HEK293 (cell line): Measurements from ENCODE around the gene TM7SF3.

Experiments
- CTCF ChIA-PET: fragments of 350-600 bp; formaldehyde crosslinking; extraction: SDS; loops from one replicate; lab custom pipeline; 2021; ENCODE audit warnings: antibody characterized with exemption; lab: Yijun Ruan, JAX
- POLR2A ChIA-PET: fragments of 300-600 bp; formaldehyde crosslinking; extraction: SDS; loops from one replicate; lab custom pipeline; 2020; ENCODE audit warnings: antibody characterized with exemption, inconsistent platforms; lab: Yijun Ruan, JAX
- H3K27ac ChIP-seq: fragments of 200-500 bp; sonication (Bioruptor generic); 2 replicates; pipeline ENCODE4 v1.5.1; 2014; ENCODE audit warnings: low read depth, low read length, control low read depth, inconsistent platforms; ENCODE audit errors: extremely low read depth
- H3K36me3 ChIP-seq, 2 experiments: fragments of 200-500 bp in 1 of 2; sonication (Bioruptor generic) in 1 of 2; 1 replicate in 1 of 2; 2 replicates in 1 of 2; pipeline ENCODE4 v1.5.1; 2014 to 2017; ENCODE audit warnings: inconsistent platforms in 2 of 2, low read length in 2 of 2; ENCODE audit not compliant: control insufficient read depth in 2 of 2, insufficient read depth in 1 of 2
- H3K4me1 ChIP-seq: fragments of 200-500 bp; sonication (Bioruptor generic); 2 replicates; pipeline ENCODE4 v1.5.1; 2014; ENCODE audit warnings: mild to moderate bottlenecking, low read length, inconsistent platforms; ENCODE audit not compliant: control insufficient read depth, insufficient read depth
- H3K4me3 ChIP-seq: 2 replicates; pipeline ENCODE4 v1.5.1; 2011; ENCODE audit warnings: low read depth, mild to moderate bottlenecking, control low read depth, low read length, moderate library complexity
- H3K9me3 ChIP-seq: fragments of 200-500 bp; sonication (Bioruptor generic); 2 replicates; pipeline ENCODE4 v1.5.1; 2014; ENCODE audit warnings: low read depth, low read length, inconsistent platforms; ENCODE audit not compliant: control insufficient read depth, insufficient read depth
- GLIS2 ChIP-seq: fragments of 450-650 bp; formaldehyde crosslinking; IDR thresholded peaks from 2 replicates; pipeline ENCODE4 v1.5.1; 2016; ENCODE audit warnings: missing biosample characterization, missing genetic modification characterization
- HOXD13 ChIP-seq: sonication (generic); formaldehyde crosslinking; IDR thresholded peaks from 2 replicates; pipeline ENCODE4 v1.8.0; 2022; ENCODE audit warnings: missing genetic modification reagents, borderline replicate concordance
- KLF8 ChIP-seq: fragments of 450-650 bp; formaldehyde crosslinking; IDR thresholded peaks from 2 replicates; pipeline ENCODE4 v1.5.1; 2016; ENCODE audit warnings: missing biosample characterization, missing genetic modification characterization
- MZF1 ChIP-seq: fragments of 450-650 bp; formaldehyde crosslinking; IDR thresholded peaks from 2 replicates; pipeline ENCODE4 v1.5.1; 2017; ENCODE audit warnings: missing biosample characterization, missing genetic modification characterization, borderline replicate concordance
- PRDM1 ChIP-seq: fragments of 450-650 bp; formaldehyde crosslinking; IDR thresholded peaks from 2 replicates; pipeline ENCODE4; 2016; ENCODE audit warnings: missing biosample characterization, missing genetic modification characterization
- ZBTB8A ChIP-seq: fragments of 450-650 bp; formaldehyde crosslinking; IDR thresholded peaks from 2 replicates; pipeline ENCODE4 v1.5.1; 2016; ENCODE audit warnings: missing biosample characterization, missing genetic modification characterization
- ZFP37 ChIP-seq: fragments of 450-650 bp; formaldehyde crosslinking; IDR thresholded peaks from 2 replicates; pipeline ENCODE4 v1.5.1; 2016; ENCODE audit warnings: missing biosample characterization, missing genetic modification characterization
- ZNF157 ChIP-seq: fragments of 450-650 bp; formaldehyde crosslinking; IDR thresholded peaks from 2 replicates; pipeline ENCODE4 v1.5.1; 2016; ENCODE audit warnings: missing biosample characterization, missing genetic modification characterization
- ZNF174 ChIP-seq: fragments of 450-650 bp; formaldehyde crosslinking; IDR thresholded peaks from 2 replicates; pipeline ENCODE4 v1.5.0; 2017; ENCODE audit warnings: missing biosample characterization, mild to moderate bottlenecking, missing genetic modification characterization
- ZNF223 ChIP-seq: fragments of 450-650 bp; formaldehyde crosslinking; IDR thresholded peaks from 2 replicates; pipeline ENCODE4 v1.5.1; 2016; ENCODE audit warnings: missing biosample characterization, missing genetic modification characterization
- ZNF266 ChIP-seq: fragments of 450-650 bp; formaldehyde crosslinking; IDR thresholded peaks from 2 replicates; pipeline ENCODE4 v1.5.1; 2016; ENCODE audit warnings: missing biosample characterization, missing genetic modification characterization, low read depth
- ZNF335 ChIP-seq: fragments of 450-650 bp; formaldehyde crosslinking; conservative IDR thresholded peaks from 2 replicates; pipeline ENCODE4 v1.5.1; 2016; ENCODE audit warnings: missing biosample characterization, missing genetic modification characterization
- ZNF350 ChIP-seq: fragments of 450-650 bp; formaldehyde crosslinking; IDR thresholded peaks from 2 replicates; pipeline ENCODE4 v1.5.0; 2017; ENCODE audit warnings: missing biosample characterization, mild to moderate bottlenecking, missing genetic modification characterization
- ZNF529 ChIP-seq: fragments of 450-650 bp; formaldehyde crosslinking; IDR thresholded peaks from 2 replicates; pipeline ENCODE4 v1.5.1; 2017; ENCODE audit warnings: missing genetic modification characterization, missing biosample characterization; ENCODE audit not compliant: insufficient replicate concordance
- ZNF560 ChIP-seq: fragments of 450-650 bp; formaldehyde crosslinking; IDR thresholded peaks from 2 replicates; pipeline ENCODE4 v1.5.1; 2017; ENCODE audit warnings: missing biosample characterization, missing genetic modification characterization, borderline replicate concordance
- ZNF600 ChIP-seq: fragments of 450-650 bp; formaldehyde crosslinking; IDR thresholded peaks from 2 replicates; pipeline ENCODE4 v1.5.1; 2016; ENCODE audit warnings: missing biosample characterization, missing genetic modification characterization
- ZNF610 ChIP-seq: fragments of 450-650 bp; formaldehyde crosslinking; IDR thresholded peaks from 2 replicates; pipeline ENCODE4 v1.5.1; 2016; ENCODE audit warnings: missing biosample characterization, missing genetic modification characterization, borderline replicate concordance
- ZNF621 ChIP-seq: fragments of 450-650 bp; formaldehyde crosslinking; IDR thresholded peaks from 2 replicates; pipeline ENCODE4 v1.5.1; 2017; ENCODE audit warnings: missing biosample characterization, missing genetic modification characterization
- ZNF707 ChIP-seq: fragments of 450-650 bp; formaldehyde crosslinking; IDR thresholded peaks from 2 replicates; pipeline ENCODE4 v1.5.1; 2016; ENCODE audit warnings: missing biosample characterization, missing genetic modification characterization
- ZNF830 ChIP-seq: fragments of 450-650 bp; IDR thresholded peaks from 2 replicates; pipeline ENCODE4 v1.5.0; 2018; ENCODE audit warnings: missing biosample characterization, missing genetic modification characterization, low read depth, mild to moderate bottlenecking, moderate library complexity
- TF ChIP-seq, protein P1 (sequence below): fragments of 450-650 bp; formaldehyde crosslinking; IDR thresholded peaks from 2 replicates; pipeline ENCODE4 v1.5.1; 2016; ENCODE audit warnings: missing biosample characterization, missing genetic modification characterization, borderline replicate concordance
- TF ChIP-seq, protein P2 (sequence below): fragments of 450-650 bp; formaldehyde crosslinking; IDR thresholded peaks from 2 replicates; pipeline ENCODE4 v1.5.1; 2017; ENCODE audit warnings: missing biosample characterization, missing genetic modification characterization
- TF ChIP-seq, protein P3 (sequence below): fragments of 450-650 bp; formaldehyde crosslinking; IDR thresholded peaks from 2 replicates; pipeline ENCODE4 v1.5.1; 2016; ENCODE audit warnings: missing biosample characterization, missing genetic modification characterization
- TF ChIP-seq, protein P4 (sequence below): fragments of 450-650 bp; formaldehyde crosslinking; IDR thresholded peaks from 2 replicates; pipeline ENCODE4 v1.5.1; 2016; ENCODE audit warnings: missing biosample characterization, missing genetic modification characterization

TM7SF3 gene

DNA sequence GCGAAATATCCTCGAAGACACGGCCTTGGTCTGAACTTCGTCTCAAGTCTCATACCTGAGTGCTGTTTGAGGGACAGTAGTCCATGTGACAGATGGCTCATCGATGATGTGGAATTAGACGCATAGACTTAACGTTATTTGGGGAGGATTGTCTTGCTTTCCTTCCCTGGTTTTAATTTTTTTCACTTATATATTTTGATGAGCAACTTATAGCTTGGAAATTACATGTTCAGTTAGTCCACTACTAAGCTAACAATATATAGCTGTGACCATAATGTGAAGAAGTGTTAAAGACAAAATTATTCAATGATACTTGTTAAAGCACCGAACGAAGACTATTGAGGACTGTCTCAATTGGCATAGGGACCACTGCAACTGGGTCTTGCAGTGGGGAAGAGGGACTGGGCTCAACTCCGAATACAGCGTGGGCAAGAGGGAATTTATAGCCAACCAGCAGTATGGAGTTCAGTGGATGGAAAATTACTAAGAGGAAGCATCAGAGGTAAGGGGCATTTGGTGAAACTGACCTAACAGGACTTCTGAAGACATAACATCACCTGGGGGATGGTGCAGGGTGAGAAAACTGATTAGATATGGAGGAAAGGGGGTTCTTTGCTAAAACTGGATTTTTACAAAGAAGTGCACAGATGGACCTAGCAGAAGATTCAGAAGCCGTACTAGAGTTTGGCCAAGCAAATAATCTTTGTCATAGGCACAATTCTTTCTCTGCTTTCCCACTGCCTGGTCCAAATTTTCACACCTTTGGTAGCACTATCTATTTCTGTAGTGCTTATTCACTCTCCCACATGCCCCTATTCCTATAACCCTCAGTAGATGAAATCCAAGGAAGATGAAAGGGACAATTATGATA lies 910 bp upstream of the TM7SF3 start (continued):
- TF ChIP-seq, protein P1, sequence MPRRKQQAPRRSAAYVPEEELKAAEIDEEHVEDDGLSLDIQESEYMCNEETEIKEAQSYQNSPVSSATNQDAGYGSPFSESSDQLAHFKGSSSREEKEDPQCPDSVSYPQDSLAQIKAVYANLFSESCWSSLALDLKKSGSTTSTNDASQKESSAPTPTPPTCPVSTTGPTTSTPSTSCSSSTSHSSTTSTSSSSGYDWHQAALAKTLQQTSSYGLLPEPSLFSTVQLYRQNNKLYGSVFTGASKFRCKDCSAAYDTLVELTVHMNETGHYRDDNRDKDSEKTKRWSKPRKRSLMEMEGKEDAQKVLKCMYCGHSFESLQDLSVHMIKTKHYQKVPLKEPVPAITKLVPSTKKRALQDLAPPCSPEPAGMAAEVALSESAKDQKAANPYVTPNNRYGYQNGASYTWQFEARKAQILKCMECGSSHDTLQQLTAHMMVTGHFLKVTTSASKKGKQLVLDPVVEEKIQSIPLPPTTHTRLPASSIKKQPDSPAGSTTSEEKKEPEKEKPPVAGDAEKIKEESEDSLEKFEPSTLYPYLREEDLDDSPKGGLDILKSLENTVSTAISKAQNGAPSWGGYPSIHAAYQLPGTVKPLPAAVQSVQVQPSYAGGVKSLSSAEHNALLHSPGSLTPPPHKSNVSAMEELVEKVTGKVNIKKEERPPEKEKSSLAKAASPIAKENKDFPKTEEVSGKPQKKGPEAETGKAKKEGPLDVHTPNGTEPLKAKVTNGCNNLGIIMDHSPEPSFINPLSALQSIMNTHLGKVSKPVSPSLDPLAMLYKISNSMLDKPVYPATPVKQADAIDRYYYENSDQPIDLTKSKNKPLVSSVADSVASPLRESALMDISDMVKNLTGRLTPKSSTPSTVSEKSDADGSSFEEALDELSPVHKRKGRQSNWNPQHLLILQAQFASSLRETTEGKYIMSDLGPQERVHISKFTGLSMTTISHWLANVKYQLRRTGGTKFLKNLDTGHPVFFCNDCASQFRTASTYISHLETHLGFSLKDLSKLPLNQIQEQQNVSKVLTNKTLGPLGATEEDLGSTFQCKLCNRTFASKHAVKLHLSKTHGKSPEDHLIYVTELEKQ, result no peak
- TF ChIP-seq MZF1 (tag by site-specific recombination), result no peak
- no peak for TF ChIP-seq ZNF621
- TF ChIP-seq ZNF223 (tag by site-specific recombination), result no peak
- TF ChIP-seq ZNF560, result no peak
- TF ChIP-seq HOXD13 (CRISPR knock-in tag), result no peak
- TF ChIP-seq, protein P2, sequence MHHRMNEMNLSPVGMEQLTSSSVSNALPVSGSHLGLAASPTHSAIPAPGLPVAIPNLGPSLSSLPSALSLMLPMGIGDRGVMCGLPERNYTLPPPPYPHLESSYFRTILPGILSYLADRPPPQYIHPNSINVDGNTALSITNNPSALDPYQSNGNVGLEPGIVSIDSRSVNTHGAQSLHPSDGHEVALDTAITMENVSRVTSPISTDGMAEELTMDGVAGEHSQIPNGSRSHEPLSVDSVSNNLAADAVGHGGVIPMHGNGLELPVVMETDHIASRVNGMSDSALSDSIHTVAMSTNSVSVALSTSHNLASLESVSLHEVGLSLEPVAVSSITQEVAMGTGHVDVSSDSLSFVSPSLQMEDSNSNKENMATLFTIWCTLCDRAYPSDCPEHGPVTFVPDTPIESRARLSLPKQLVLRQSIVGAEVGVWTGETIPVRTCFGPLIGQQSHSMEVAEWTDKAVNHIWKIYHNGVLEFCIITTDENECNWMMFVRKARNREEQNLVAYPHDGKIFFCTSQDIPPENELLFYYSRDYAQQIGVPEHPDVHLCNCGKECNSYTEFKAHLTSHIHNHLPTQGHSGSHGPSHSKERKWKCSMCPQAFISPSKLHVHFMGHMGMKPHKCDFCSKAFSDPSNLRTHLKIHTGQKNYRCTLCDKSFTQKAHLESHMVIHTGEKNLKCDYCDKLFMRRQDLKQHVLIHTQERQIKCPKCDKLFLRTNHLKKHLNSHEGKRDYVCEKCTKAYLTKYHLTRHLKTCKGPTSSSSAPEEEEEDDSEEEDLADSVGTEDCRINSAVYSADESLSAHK (tag by site-specific recombination), result no peak
- no peak for TF ChIP-seq ZFP37 (tag by site-specific recombination)
- no peak for TF ChIP-seq ZNF610
- no peak for TF ChIP-seq ZBTB8A
- TF ChIP-seq PRDM1 (tag by site-specific recombination), result 0 out of 2 replicates have a peak, but pooled peaks have one; percentile 33
- no peak for TF ChIP-seq ZNF266
- TF ChIP-seq ZNF707 (tag by site-specific recombination), result no peak
- TF ChIP-seq ZNF174 (tag by site-specific recombination), result no peak
- TF ChIP-seq ZNF157 (tag by site-specific recombination), result no peak
- TF ChIP-seq ZNF600 (tag by site-specific recombination), result no peak
- TF ChIP-seq ZNF335 (tag by site-specific recombination), result peak; percentile 37
- no peak for TF ChIP-seq KLF8 (tag by site-specific recombination)
- TF ChIP-seq ZNF830 (tag by site-specific recombination), result no peak

DNA sequence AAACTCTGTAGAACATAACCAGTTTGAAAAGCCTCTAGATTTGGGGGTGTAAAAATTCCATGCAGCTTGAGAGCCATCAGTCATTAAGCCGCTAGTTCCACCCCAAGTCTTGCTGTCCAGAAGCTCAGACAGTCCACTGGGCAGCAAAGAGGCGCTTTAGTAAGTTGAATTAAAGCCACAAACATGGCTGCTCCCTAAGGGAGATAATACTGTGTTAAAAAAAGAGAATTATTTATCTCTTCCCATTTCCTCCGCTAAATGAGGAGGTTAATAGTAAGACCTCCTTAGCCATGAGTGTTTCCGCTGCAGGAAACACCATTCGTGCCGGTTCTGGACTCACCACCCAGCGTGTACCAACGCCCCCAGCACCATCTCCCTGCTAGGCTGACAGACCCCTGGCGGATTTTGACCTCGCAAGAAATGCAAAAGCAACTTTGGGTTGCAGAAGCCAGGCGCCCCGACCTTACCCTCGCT lies 536 bp downstream of the TM7SF3 start:
- peak overlapping the region; percentile 76 for H3K4me3 ChIP-seq
- peaks cover 6% of the 10 kb centered on the region; the same call in 1 of the 2 replicates for H3K4me1 ChIP-seq
- no peaks in the 10 kb centered on the region for H3K36me3 ChIP-seq
- H3K27ac ChIP-seq, result peak overlapping the region; percentile 47; the same call in 1 of the 2 replicates
- CTCF ChIA-PET, result interaction anchor here (0.5 to 5.8 kb wide), 20 partner anchors 8 to 300 kb away, joined by 3 to 65 read pairs (median 4); partner anchors contain the start of gene MED21
- POLR2A ChIA-PET, result interaction anchor here (0.7 to 1.2 kb wide), 5 partner anchors 9 to 231 kb away, joined by 3 to 7 read pairs (median 3); partner anchors contain the start of genes MED21 and STK38L
- no peaks in the 10 kb centered on the region for H3K9me3 ChIP-seq
- peak; percentile 82 for TF ChIP-seq GLIS2 (tag by site-specific recombination)
- TF ChIP-seq, protein P3, sequence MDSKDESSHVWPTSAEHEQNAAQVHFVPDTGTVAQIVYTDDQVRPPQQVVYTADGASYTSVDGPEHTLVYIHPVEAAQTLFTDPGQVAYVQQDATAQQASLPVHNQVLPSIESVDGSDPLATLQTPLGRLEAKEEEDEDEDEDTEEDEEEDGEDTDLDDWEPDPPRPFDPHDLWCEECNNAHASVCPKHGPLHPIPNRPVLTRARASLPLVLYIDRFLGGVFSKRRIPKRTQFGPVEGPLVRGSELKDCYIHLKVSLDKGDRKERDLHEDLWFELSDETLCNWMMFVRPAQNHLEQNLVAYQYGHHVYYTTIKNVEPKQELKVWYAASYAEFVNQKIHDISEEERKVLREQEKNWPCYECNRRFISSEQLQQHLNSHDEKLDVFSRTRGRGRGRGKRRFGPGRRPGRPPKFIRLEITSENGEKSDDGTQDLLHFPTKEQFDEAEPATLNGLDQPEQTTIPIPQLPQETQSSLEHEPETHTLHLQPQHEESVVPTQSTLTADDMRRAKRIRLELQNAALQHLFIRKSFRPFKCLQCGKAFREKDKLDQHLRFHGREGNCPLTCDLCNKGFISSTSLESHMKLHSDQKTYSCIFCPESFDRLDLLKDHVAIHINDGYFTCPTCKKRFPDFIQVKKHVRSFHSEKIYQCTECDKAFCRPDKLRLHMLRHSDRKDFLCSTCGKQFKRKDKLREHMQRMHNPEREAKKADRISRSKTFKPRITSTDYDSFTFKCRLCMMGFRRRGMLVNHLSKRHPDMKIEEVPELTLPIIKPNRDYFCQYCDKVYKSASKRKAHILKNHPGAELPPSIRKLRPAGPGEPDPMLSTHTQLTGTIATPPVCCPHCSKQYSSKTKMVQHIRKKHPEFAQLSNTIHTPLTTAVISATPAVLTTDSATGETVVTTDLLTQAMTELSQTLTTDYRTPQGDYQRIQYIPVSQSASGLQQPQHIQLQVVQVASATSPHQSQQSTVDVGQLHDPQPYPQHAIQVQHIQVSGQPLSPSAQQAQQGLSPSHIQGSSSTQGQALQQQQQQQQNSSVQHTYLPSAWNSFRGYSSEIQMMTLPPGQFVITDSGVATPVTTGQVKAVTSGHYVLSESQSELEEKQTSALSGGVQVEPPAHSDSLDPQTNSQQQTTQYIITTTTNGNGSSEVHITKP, result peak; percentile 9; the same call in 1 of the 2 replicates
- TF ChIP-seq, protein P4, sequence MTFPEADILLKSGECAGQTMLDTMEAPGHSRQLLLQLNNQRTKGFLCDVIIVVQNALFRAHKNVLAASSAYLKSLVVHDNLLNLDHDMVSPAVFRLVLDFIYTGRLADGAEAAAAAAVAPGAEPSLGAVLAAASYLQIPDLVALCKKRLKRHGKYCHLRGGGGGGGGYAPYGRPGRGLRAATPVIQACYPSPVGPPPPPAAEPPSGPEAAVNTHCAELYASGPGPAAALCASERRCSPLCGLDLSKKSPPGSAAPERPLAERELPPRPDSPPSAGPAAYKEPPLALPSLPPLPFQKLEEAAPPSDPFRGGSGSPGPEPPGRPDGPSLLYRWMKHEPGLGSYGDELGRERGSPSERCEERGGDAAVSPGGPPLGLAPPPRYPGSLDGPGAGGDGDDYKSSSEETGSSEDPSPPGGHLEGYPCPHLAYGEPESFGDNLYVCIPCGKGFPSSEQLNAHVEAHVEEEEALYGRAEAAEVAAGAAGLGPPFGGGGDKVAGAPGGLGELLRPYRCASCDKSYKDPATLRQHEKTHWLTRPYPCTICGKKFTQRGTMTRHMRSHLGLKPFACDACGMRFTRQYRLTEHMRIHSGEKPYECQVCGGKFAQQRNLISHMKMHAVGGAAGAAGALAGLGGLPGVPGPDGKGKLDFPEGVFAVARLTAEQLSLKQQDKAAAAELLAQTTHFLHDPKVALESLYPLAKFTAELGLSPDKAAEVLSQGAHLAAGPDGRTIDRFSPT (tag by site-specific recombination), result peak; percentile 53; the same call in 1 of the 2 replicates
- no peak for TF ChIP-seq ZNF529 (tag by site-specific recombination)
- TF ChIP-seq ZNF350, result no peak
